GM21515 (cell line): ENCODE results near the gene IL16.
A peak's percentile ranks its signal among the peaks of the same experiment; 100 is the strongest.

Source experiments
- ATAC-seq: cut with Tn5 transposase; IDR thresholded peaks from one replicate; pipeline ENCODE4 v1.9.1; 2021; ENCODE audit not compliant: unreplicated experiment

IL16 gene

GRCh38 chr15:81289910-81290309 is 93.2 kb downstream of the IL16 start:
- ATAC-seq, result no peak

GRCh38 chr15:81291916-81292522 is 95.3 kb downstream of the IL16 start:
- no peak for ATAC-seq

GRCh38 chr15:81292523-81293001 is 95.9 kb downstream of the IL16 start:
- peak; percentile 26 for ATAC-seq

GRCh38 chr15:81293728-81294515 is 97.2 kb downstream of the IL16 start:
- ATAC-seq, result peak; percentile 69

GRCh38 chr15:81294516-81294880 is 97.8 kb downstream of the IL16 start:
- no peak for ATAC-seq

- ATAC-seq, result no peak
Measured at GRCh38 chr15:81295486-81296121, 98.9 kb downstream of the IL16 start.

- no peak for ATAC-seq
Measured at GRCh38 chr15:81296186-81296585, 99.5 kb downstream of the IL16 start.

GRCh38 chr15:81296673-81297072 is 100.0 kb downstream of the IL16 start:
- peak; percentile 45 for ATAC-seq

- no peak for ATAC-seq
Measured at GRCh38 chr15:81297147-81297572, 100.5 kb downstream of the IL16 start.

- ATAC-seq, result no peak
Measured at GRCh38 chr15:81297603-81298575, 101.2 kb downstream of the IL16 start.

- no peak for ATAC-seq
Measured at GRCh38 chr15:81298611-81299010, 101.9 kb downstream of the IL16 start.

- ATAC-seq, result no peak
Measured at GRCh38 chr15:81299156-81299555, 102.5 kb downstream of the IL16 start.

GRCh38 chr15:81299630-81300273 is 103.1 kb downstream of the IL16 start:
- no peak for ATAC-seq

- peak; percentile 7 for ATAC-seq
Measured at GRCh38 chr15:81301385-81301784, 104.7 kb downstream of the IL16 start.

GRCh38 chr15:81301815-81302399 is 105.2 kb downstream of the IL16 start:
- peak; percentile 80 for ATAC-seq

GRCh38 chr15:81302701-81303109 is 106.0 kb downstream of the IL16 start:
- peak; percentile 7 for ATAC-seq

GRCh38 chr15:81303244-81304225 is 106.9 kb downstream of the IL16 start:
- no peak for ATAC-seq

GRCh38 chr15:81304226-81304625 is 107.5 kb downstream of the IL16 start:
- ATAC-seq, result no peak

- no peak for ATAC-seq
Measured at GRCh38 chr15:81308260-81308659, 111.6 kb downstream of the IL16 start.
